ENCODE data around the gene SDK2. TPM values are rescaled to one million over a fixed set of nuclear protein-coding genes. Genes with fewer than 3 reads are reported as not detected.

The SDK2 gene
- total RNA-seq, 2 donors from 2014 or later = 0.26 to 0.33 TPM

GRCh38 chr17:73642659-73643000, 1.6 kb downstream of the SDK2 start:
- no peaks in the 10 kb centered on the region for H3K36me3 ChIP-seq (replicated peaks in 1 of 2; ENCODE audit: insufficient read depth in 1 of 2, low read depth in 2 of 2)
- ATAC-seq (no peak), DNase-seq (no peak)
- H3K27ac ChIP-seq = no peak overlapping the region
- no peak overlapping the region for H3K4me3 ChIP-seq
- intact Hi-C loops (cut with DNase I) = no loop called here
- peaks cover 26% of the 10 kb centered on the region for H3K4me1 ChIP-seq
- no peak for TF ChIP-seq CTCF (IDR thresholded peaks at IDR 0.05)
- TF ChIP-seq POLR2A (IDR thresholded peaks at IDR 0.05) = no peak
- peaks cover 0 to 31% of the 10 kb centered on the region in 2 donors for H3K27me3 ChIP-seq
- 20 to 24% methylated on average over 10 to 11 of the region's 11 CpGs for WGBS, 2 donors
- H3K9me3 ChIP-seq = no peaks in the 10 kb centered on the region

DNA sequence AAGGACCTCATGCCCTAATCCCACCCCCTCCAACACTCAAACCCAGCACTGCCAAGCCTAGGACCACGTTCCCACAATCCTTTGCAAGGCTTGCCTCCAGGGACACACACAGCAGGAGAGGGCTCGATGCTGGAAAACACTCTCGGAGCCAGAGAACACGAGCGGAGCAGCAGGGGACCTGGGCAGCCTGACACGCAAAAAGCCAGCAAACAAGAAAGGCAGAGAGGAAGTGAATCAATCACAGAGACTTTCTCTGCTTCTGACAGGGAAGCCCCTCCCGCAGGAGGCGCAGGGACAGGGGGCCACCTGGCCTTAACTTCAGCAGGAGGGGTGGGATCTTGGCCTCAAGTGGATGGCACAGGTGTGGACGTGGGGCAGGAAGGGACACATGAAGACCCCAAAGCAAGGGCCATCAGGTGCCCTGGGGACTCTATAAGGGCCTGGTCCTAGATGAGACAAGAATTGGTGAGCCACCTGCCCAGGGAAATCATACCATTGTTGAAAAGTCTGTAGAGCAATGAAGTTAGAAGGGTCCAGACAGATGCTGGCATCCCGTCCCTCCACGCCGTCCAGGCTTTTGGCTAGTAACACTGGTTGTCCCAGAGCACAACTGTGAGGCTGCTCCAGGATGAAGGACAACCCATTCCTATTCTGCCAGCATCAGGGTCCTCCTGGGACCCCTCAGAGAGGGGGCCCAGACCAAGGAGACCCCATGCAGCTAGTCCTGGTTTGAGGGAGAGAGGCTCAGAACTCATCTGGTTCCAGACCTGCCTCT, 2.2 kb downstream of the SDK2 start:
- DNase-seq (no peak), ATAC-seq (no peak)
- no peak overlapping the region for H3K27ac ChIP-seq
- TF ChIP-seq POLR2A (IDR thresholded peaks at IDR 0.05) (no peak), CTCF (IDR thresholded peaks at IDR 0.05) (no peak)
- H3K9me3 ChIP-seq = no peaks in the 10 kb centered on the region
- no peaks in the 10 kb centered on the region for H3K36me3 ChIP-seq (replicated peaks in 1 of 2; ENCODE audit: insufficient read depth in 1 of 2, low read depth in 2 of 2)
- WGBS, 2 donors = 27 to 28% methylated on average over 4 to 12 of the region's 12 CpGs
- H3K4me1 ChIP-seq = peaks cover 26% of the 10 kb centered on the region
- H3K27me3 ChIP-seq = peaks cover 0 to 31% of the 10 kb centered on the region in 2 donors
- intact Hi-C loops (cut with DNase I) = no loop called here
- H3K4me3 ChIP-seq = no peak overlapping the region

- no peaks in the 10 kb centered on the region for H3K36me3 ChIP-seq (replicated peaks in 1 of 2; ENCODE audit: insufficient read depth in 1 of 2, low read depth in 2 of 2)
- 56 to 60% methylated on average over 4 of the region's 4 CpGs for WGBS, 2 donors
- no peak overlapping the region for H3K27ac ChIP-seq
- TF ChIP-seq CTCF (IDR thresholded peaks at IDR 0.05) (no peak), POLR2A (IDR thresholded peaks at IDR 0.05) (no peak)
- intact Hi-C loops (cut with DNase I) = no loop called here
- no peak for ATAC-seq
- H3K4me3 ChIP-seq = no peak overlapping the region
- H3K9me3 ChIP-seq = no peaks in the 10 kb centered on the region
- H3K27me3 ChIP-seq = peaks cover 0 to 29% of the 10 kb centered on the region in 2 donors
- H3K4me1 ChIP-seq = peaks cover 26% of the 10 kb centered on the region
- DNase-seq = no peak
Measured at GRCh38 chr17:73640691-73641090, 3.6 kb downstream of the SDK2 start.

GRCh38 chr17:73639932-73640331, 4.3 kb downstream of the SDK2 start:
- Histone ChIP-seq H3K4me3 (no peak overlapping the region), H3K36me3 (replicated peaks in 1 of 2; ENCODE audit: insufficient read depth in 1 of 2, low read depth in 2 of 2) (no peaks in the 10 kb centered on the region), H3K4me1 (peaks cover 22% of the 10 kb centered on the region), H3K9me3 (no peaks in the 10 kb centered on the region), H3K27ac (no peak overlapping the region), H3K27me3 (peaks cover 0 to 25% of the 10 kb centered on the region in 2 donors)
- 20% methylated on average over 12 of the region's 12 CpGs for WGBS, 2 donors
- DNase-seq = peak in 3 of 4 donors; percentile 17 to 46 (median 19)
- intact Hi-C loops (cut with DNase I) = no loop called here
- no peak for ATAC-seq
- no peak for TF ChIP-seq CTCF (IDR thresholded peaks at IDR 0.05)
- no peak for TF ChIP-seq POLR2A (IDR thresholded peaks at IDR 0.05)

DNA sequence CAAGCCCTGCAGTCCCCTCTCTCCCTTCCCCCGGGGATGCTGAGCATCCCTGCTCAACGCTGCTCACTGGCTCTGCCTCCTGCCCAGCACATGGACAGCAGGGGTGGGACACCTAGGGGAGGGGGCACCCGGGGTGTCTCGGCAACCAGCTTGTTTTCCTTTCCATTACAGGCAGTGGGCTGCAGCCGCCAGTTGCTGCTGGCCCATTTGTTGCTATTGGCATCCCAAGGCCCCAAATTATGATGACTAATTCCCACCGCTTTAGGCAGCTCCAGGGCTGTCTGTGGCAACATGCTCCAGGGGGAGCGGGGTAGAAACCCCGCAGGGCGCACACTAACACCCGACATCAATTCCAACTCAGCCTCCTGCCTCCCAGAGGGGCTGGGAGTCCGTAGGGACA, 4.9 kb downstream of the SDK2 start:
- Histone ChIP-seq H3K27me3 (peaks cover 0 to 25% of the 10 kb centered on the region in 2 donors), H3K4me3 (no peak overlapping the region), H3K36me3 (replicated peaks in 1 of 2; ENCODE audit: insufficient read depth in 1 of 2, low read depth in 2 of 2) (no peaks in the 10 kb centered on the region), H3K4me1 (peaks cover 18% of the 10 kb centered on the region), H3K9me3 (no peaks in the 10 kb centered on the region), H3K27ac (no peak overlapping the region)
- 63 to 70% methylated on average over 2 to 11 of the region's 11 CpGs for WGBS, 2 donors
- ATAC-seq (no peak), DNase-seq (no peak)
- TF ChIP-seq CTCF (IDR thresholded peaks at IDR 0.05) (no peak), POLR2A (IDR thresholded peaks at IDR 0.05) (no peak)
- intact Hi-C loops (cut with DNase I) = no loop called here
